HL-60 (cell line): Measurements from ENCODE around the gene KCNG2.

Experiments used
- DNase-seq, 2 experiments: peaks; one replicate each; pipeline ENCODE4 v3.0.0-alpha.2; 2010 to 2020; ENCODE audit warnings: low read depth in 1 of 2, low spot score in 1 of 2
- H3K27ac ChIP-seq: fragments of 250-450 bp; sonication (Bioruptor Pico); replicated peaks from 2 replicates; pipeline ENCODE4 v1.5.1; 2020; ENCODE audit warnings: mild to moderate bottlenecking, moderate library complexity
- H3K27me3 ChIP-seq: fragments of 250-450 bp; sonication (Bioruptor Pico); 2 replicates; pipeline ENCODE4 v1.5.1; 2021; ENCODE audit warnings: mild to moderate bottlenecking, moderate library complexity; ENCODE audit not compliant: insufficient read depth, poor library complexity, severe bottlenecking
- H3K4me3 ChIP-seq: replicated peaks from 2 replicates; pipeline ENCODE4 v1.5.1; 2011; ENCODE audit warnings: mild to moderate bottlenecking, control low read depth, low read length; ENCODE audit not compliant: insufficient read depth
- CTCF ChIP-seq: IDR thresholded peaks from one replicate; pipeline ENCODE4 v1.5.1; 2011; ENCODE audit warnings: low read length, control low read depth, inconsistent platforms; ENCODE audit not compliant: insufficient read depth
- GABPA ChIP-seq: IDR thresholded peaks from 2 replicates; pipeline ENCODE4 v1.6.1; 2012; ENCODE audit warnings: low read depth
- POLR2AphosphoS5 ChIP-seq: IDR thresholded peaks from 2 replicates; pipeline ENCODE4 v1.6.1; 2012; ENCODE audit warnings: low read depth
- REST ChIP-seq: IDR thresholded peaks from 2 replicates; pipeline ENCODE4 v1.6.1; 2012; ENCODE audit warnings: low read depth; ENCODE audit not compliant: insufficient replicate concordance
- SPI1 ChIP-seq: IDR thresholded peaks from 2 replicates; pipeline ENCODE4 v1.6.1; 2012; ENCODE audit warnings: low read depth, mild to moderate bottlenecking, borderline replicate concordance

The KCNG2 gene

GRCh38 chr18:79847606-79848293 lies 50.0 kb downstream of the KCNG2 start:
- Histone ChIP-seq H3K27ac (no peak overlapping the region), H3K4me3 (no peak overlapping the region), H3K27me3 (no peaks in the 10 kb centered on the region)
- TF ChIP-seq REST (no peak), GABPA (no peak), SPI1 (no peak), CTCF (no peak), POLR2AphosphoS5 (no peak)
- no peak for DNase-seq

DNA sequence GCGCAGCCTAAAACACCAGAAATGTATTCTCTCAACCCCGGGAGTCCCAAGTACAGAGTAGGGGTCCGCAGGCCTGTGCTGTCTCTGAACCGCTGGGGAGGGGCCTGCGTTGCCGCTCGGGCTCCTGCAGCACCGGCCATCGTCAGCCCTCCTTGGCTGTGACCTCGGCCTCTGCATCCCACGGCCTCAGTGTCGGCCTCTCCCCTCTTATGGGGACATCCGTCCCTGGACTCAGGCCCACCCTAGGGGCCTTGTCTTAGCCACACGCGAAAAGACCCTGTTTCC lies 50.5 kb downstream of the KCNG2 start:
- H3K27ac ChIP-seq = no peak overlapping the region
- TF ChIP-seq CTCF (no peak), REST (no peak), SPI1 (no peak), GABPA (no peak), POLR2AphosphoS5 (no peak)
- DNase-seq = no peak
- H3K27me3 ChIP-seq = no peaks in the 10 kb centered on the region
- no peak overlapping the region for H3K4me3 ChIP-seq

- no peak overlapping the region for H3K27ac ChIP-seq
- no peak for DNase-seq
- H3K4me3 ChIP-seq = no peak overlapping the region
- TF ChIP-seq SPI1 = no peak
- no peak for TF ChIP-seq POLR2AphosphoS5
- no peak for TF ChIP-seq GABPA
- no peak for TF ChIP-seq REST
- no peak for TF ChIP-seq CTCF
- H3K27me3 ChIP-seq = no peaks in the 10 kb centered on the region
Observed at GRCh38 chr18:79848579-79849327, 51.0 kb downstream of the KCNG2 start.
